H9 (cell line): ENCODE results near the gene TMEM69. TPM values are rescaled to one million over a fixed set of nuclear protein-coding genes. Genes with fewer than 3 reads are reported as not detected.

ENCODE experiments used
- DNase-seq: peaks from one replicate; pipeline ENCODE4 v3.0.0-alpha.2; 2017
- H2AFZ ChIP-seq: one replicate; pipeline ENCODE4 v1.6.1; 2013; ENCODE audit warnings: mild to moderate bottlenecking, low read length, control low read depth, moderate library complexity
- H2AK5ac ChIP-seq: 2 replicates; pipeline ENCODE4 v1.6.1; 2013; ENCODE audit warnings: low read length, control low read depth, mixed read lengths; ENCODE audit not compliant: insufficient read length
- H2BK120ac ChIP-seq: one replicate; pipeline ENCODE4 v1.6.1; 2013; ENCODE audit warnings: low read depth, mild to moderate bottlenecking, low read length, control low read depth, inconsistent platforms; ENCODE audit not compliant: poor library complexity, severe bottlenecking
- H2BK12ac ChIP-seq: 2 replicates; pipeline ENCODE4 v1.6.1; 2013; ENCODE audit warnings: low read length, control low read depth, mixed read lengths, low read depth; ENCODE audit not compliant: insufficient read length
- H2BK15ac ChIP-seq: 2 replicates; pipeline ENCODE4 v1.6.1; 2013; ENCODE audit warnings: low read depth, low read length, control low read depth
- H2BK20ac ChIP-seq: one replicate; pipeline ENCODE4 v1.6.1; 2013; ENCODE audit warnings: low read depth, mild to moderate bottlenecking, low read length, control low read depth, inconsistent platforms; ENCODE audit not compliant: poor library complexity, severe bottlenecking
- H2BK5ac ChIP-seq: 2 replicates; pipeline ENCODE4 v1.6.1; 2013; ENCODE audit warnings: low read length, control low read depth, mixed read lengths; ENCODE audit not compliant: insufficient read length
- H3K14ac ChIP-seq: 2 replicates; pipeline ENCODE4 v1.6.1; 2013; ENCODE audit warnings: low read length, control low read depth; ENCODE audit not compliant: insufficient read depth
- H3K18ac ChIP-seq: 2 replicates; pipeline ENCODE4 v1.6.1; 2013; ENCODE audit warnings: low read depth, mild to moderate bottlenecking, mixed read lengths, low read length, control low read depth; ENCODE audit not compliant: insufficient read length
- H3K23ac ChIP-seq: 2 replicates; pipeline ENCODE4 v1.6.1; 2013; ENCODE audit warnings: low read length, control low read depth, mixed read lengths, low read depth; ENCODE audit not compliant: insufficient read length
- H3K23me2 ChIP-seq: 2 replicates; pipeline ENCODE4 v1.6.1; 2013; ENCODE audit warnings: low read depth, mild to moderate bottlenecking, mixed read lengths, low read length, control low read depth; ENCODE audit not compliant: insufficient read length, poor library complexity, severe bottlenecking
- H3K27ac ChIP-seq: 2 replicates; pipeline ENCODE4 v1.5.1; 2013; ENCODE audit warnings: low read length, control low read depth, mixed read lengths, low read depth; ENCODE audit not compliant: insufficient read length
- H3K27me3 ChIP-seq: 2 replicates; pipeline ENCODE4 v1.6.1; 2013; ENCODE audit warnings: low read length, control low read depth, inconsistent platforms; ENCODE audit not compliant: insufficient read depth
- H3K4ac ChIP-seq: 2 replicates; pipeline ENCODE4 v1.6.1; 2013; ENCODE audit warnings: low read depth, mild to moderate bottlenecking, control low read depth, inconsistent platforms, low read length, moderate library complexity
- H3K4me1 ChIP-seq: 2 replicates; pipeline ENCODE4 v1.6.1; 2013; ENCODE audit warnings: low read length, control low read depth, inconsistent platforms; ENCODE audit not compliant: insufficient read depth
- H3K4me2 ChIP-seq: 2 replicates; pipeline ENCODE4 v1.6.1; 2013; ENCODE audit warnings: low read length, control low read depth, mixed read lengths; ENCODE audit not compliant: insufficient read length, insufficient read depth
- H3K56ac ChIP-seq: 2 replicates; pipeline ENCODE4 v1.6.1; 2013; ENCODE audit warnings: low read depth, mild to moderate bottlenecking, mixed read lengths, low read length, control low read depth; ENCODE audit not compliant: insufficient read length
- H3K79me1 ChIP-seq: 2 replicates; pipeline ENCODE4 v1.6.1; 2013; ENCODE audit warnings: low read depth, mild to moderate bottlenecking, moderate library complexity, low read length, control low read depth, inconsistent platforms; ENCODE audit not compliant: insufficient read depth, poor library complexity, severe bottlenecking
- H3K79me2 ChIP-seq: 2 replicates; pipeline ENCODE4 v1.6.1; 2013; ENCODE audit warnings: low read length, control low read depth, inconsistent platforms; ENCODE audit not compliant: insufficient read depth
- H3K9ac ChIP-seq: 2 replicates; pipeline ENCODE4 v1.6.1; 2013; ENCODE audit warnings: low read length, control low read depth, mixed read lengths; ENCODE audit not compliant: insufficient read length; ENCODE audit errors: extremely low read depth
- H3K9me3 ChIP-seq: one replicate; pipeline ENCODE4 v1.6.1; 2013; ENCODE audit warnings: low read depth, low read length, inconsistent platforms; ENCODE audit not compliant: control insufficient read depth
- H3T11ph ChIP-seq: one replicate; pipeline ENCODE4 v1.6.1; 2013; ENCODE audit warnings: mild to moderate bottlenecking, low read length, control low read depth, inconsistent platforms
- H4K20me1 ChIP-seq: one replicate; pipeline ENCODE4 v1.6.1; 2013; ENCODE audit not compliant: control insufficient read depth, insufficient read length, insufficient read depth
- H4K5ac ChIP-seq: 2 replicates; pipeline ENCODE4 v1.6.1; 2013; ENCODE audit warnings: low read depth, mild to moderate bottlenecking, mixed read lengths, low read length, control low read depth; ENCODE audit not compliant: insufficient read length
- H4K8ac ChIP-seq: replicated peaks from 2 replicates; pipeline ENCODE4 v1.6.1; 2013; ENCODE audit warnings: low read length, control low read depth, mixed read lengths, low read depth; ENCODE audit not compliant: insufficient read length
- H4K91ac ChIP-seq: 2 replicates; pipeline ENCODE4 v1.6.1; 2013; ENCODE audit warnings: low read depth, mild to moderate bottlenecking, moderate library complexity, mixed read lengths, low read length, control low read depth; ENCODE audit not compliant: insufficient read length
- H3K27ac Mint-ChIP-seq, 3 experiments: 2 replicates in 2 of 3; 3 replicates in 1 of 3; pipeline ENCODE4 v1.8.0; 2020 to 2021; ENCODE audit warnings: mixed read lengths in 3 of 3, mild to moderate bottlenecking in 1 of 3, moderate library complexity in 1 of 3
- H3K27me3 Mint-ChIP-seq: 2 replicates; pipeline ENCODE4 v1.8.0; 2021; ENCODE audit warnings: low read depth, mild to moderate bottlenecking, moderate library complexity, mixed read lengths
- H3K36me3 Mint-ChIP-seq, 3 experiments: 2 replicates in 2 of 3; 3 replicates in 1 of 3; pipeline ENCODE4 v1.8.0; 2020 to 2021; ENCODE audit warnings: low read depth in 3 of 3, mixed read lengths in 3 of 3; ENCODE audit not compliant: insufficient read depth in 1 of 3
- H3K4me1 Mint-ChIP-seq, 2 experiments: 2 replicates each; pipeline ENCODE4 v1.8.0; 2020; ENCODE audit warnings: mixed read lengths in 2 of 2
- H3K4me3 Mint-ChIP-seq, 2 experiments: 2 replicates in 1 of 2; 3 replicates in 1 of 2; pipeline ENCODE4 v1.8.0; 2020 to 2021; ENCODE audit warnings: mild to moderate bottlenecking in 2 of 2, mixed read lengths in 2 of 2, moderate library complexity in 1 of 2
- H3K9me3 Mint-ChIP-seq, 2 experiments: 2 replicates in 1 of 2; 3 replicates in 1 of 2; pipeline ENCODE4 v1.8.0; 2020; ENCODE audit warnings: mild to moderate bottlenecking in 2 of 2, mixed read lengths in 2 of 2, moderate library complexity in 1 of 2
- WGBS: extraction: QIAGEN DNeasy Blood & Tissue Kit; methylation state at CpG from one replicate; pipeline ENCODE4 v1.1.7; 2013; ENCODE audit warnings: missing lambda C conversion rate, low lambda C conversion rate, mixed read lengths; ENCODE audit not compliant: insufficient read length; ENCODE audit errors: extremely low coverage; 5-methylcytosine and 5-hydroxymethylcytosine counted together
- total RNA-seq: library from RNA; stranded (reverse); gene quantifications from 2 replicates; pipeline ENCODE4 v1.2.1, GENCODE V29; 2021
- TF ChIP-seq, protein P1 (sequence below): fragments of 200-600 bp; sonication (generic); conservative IDR thresholded peaks from 3 replicates; pipeline ENCODE4 v1.8.0; 2021; ENCODE audit warnings: antibody characterized with exemption, mild to moderate bottlenecking

TMEM69 gene
- total RNA-seq, 1 experiment from 2014 or later = 30.7 TPM

DNA sequence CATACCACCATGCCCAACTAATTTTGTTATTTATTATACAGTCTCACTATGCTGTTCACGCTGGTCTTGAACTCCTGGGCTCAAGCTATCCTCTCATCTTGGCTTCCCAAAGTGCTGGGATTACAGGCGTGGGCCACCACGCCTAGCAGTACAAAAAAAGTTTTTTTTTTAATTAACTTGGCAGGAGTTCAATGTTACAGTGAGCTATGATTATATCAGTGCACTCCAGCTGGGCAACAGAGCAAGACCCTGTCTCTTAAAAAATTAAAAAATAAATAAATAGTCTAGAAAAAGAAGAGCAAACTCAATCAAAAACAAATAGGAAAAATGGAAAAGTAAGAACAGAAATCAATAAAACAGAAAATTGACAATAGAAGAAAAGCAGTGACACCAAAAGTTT, 25.7 kb downstream of the TMEM69 start:
- Histone ChIP-seq H2BK20ac (no peak overlapping the region), H3K14ac (no peak overlapping the region), H2AK5ac (no peak overlapping the region), H3K27ac (no peak overlapping the region), H3K4me1 (no peaks in the 10 kb centered on the region), H3K79me1 (no peaks in the 10 kb centered on the region), H3T11ph (no peak overlapping the region), H3K27me3 (no peaks in the 10 kb centered on the region), H4K91ac (no peak overlapping the region), H2BK5ac (no peak overlapping the region), H3K23me2 (no peaks in the 10 kb centered on the region), H3K79me2 (no peaks in the 10 kb centered on the region), H3K23ac (no peak overlapping the region), H3K9ac (no peak overlapping the region), H4K8ac (no peak overlapping the region), H3K4ac (no peak overlapping the region), H4K20me1 (no peaks in the 10 kb centered on the region), H3K56ac (no peak overlapping the region), H4K5ac (no peak overlapping the region), H3K9me3 (no peaks in the 10 kb centered on the region), H2BK120ac (no peak overlapping the region), H2BK15ac (no peak overlapping the region), H3K4me2 (no peak overlapping the region), H2BK12ac (no peak overlapping the region), H3K18ac (no peak overlapping the region), H2AFZ (no peak overlapping the region)
- DNase-seq = no peak
- TF ChIP-seq, protein P1, sequence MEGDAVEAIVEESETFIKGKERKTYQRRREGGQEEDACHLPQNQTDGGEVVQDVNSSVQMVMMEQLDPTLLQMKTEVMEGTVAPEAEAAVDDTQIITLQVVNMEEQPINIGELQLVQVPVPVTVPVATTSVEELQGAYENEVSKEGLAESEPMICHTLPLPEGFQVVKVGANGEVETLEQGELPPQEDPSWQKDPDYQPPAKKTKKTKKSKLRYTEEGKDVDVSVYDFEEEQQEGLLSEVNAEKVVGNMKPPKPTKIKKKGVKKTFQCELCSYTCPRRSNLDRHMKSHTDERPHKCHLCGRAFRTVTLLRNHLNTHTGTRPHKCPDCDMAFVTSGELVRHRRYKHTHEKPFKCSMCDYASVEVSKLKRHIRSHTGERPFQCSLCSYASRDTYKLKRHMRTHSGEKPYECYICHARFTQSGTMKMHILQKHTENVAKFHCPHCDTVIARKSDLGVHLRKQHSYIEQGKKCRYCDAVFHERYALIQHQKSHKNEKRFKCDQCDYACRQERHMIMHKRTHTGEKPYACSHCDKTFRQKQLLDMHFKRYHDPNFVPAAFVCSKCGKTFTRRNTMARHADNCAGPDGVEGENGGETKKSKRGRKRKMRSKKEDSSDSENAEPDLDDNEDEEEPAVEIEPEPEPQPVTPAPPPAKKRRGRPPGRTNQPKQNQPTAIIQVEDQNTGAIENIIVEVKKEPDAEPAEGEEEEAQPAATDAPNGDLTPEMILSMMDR = no peak
- H3K4me3 Mint-ChIP-seq = no peak overlapping the region
- H3K27me3 Mint-ChIP-seq = no peaks in the 10 kb centered on the region
- no peak overlapping the region for H3K27ac Mint-ChIP-seq
- H3K9me3 Mint-ChIP-seq = no peaks in the 10 kb centered on the region; a peak in 1 of 5 replicates
- H3K4me1 Mint-ChIP-seq = peaks cover 0 to 4% of the 10 kb centered on the region in 2 experiments; a peak in 2 of 4 replicates
- peaks cover 0 to 9% (median 4%) of the 10 kb centered on the region in 3 experiments; a peak in 4 of 7 replicates for H3K36me3 Mint-ChIP-seq
- no CpG with 5 or more reads among the region's 3 CpGs for WGBS
